ENCODE data around the gene NELL2.

DNA sequence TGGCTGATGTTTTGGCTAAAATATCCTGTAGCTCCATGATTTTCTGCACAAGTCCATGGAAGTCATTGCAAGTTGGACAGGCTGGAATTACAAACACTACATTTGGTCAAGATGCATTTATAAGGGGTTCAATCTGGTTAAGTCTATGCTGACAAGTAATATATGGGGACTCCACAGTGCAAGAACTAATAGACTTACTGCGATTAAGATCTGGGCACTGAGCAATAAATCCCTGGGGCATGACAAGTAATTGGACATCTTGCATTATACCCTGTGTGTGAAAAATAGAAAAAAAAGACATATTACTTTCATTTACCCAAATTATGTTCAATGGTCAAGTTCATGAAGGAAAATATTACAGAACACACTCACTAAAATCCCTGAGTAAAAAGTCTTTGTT lies 99.1 kb downstream of the NELL2 start:
- TF ChIP-seq, protein P1, sequence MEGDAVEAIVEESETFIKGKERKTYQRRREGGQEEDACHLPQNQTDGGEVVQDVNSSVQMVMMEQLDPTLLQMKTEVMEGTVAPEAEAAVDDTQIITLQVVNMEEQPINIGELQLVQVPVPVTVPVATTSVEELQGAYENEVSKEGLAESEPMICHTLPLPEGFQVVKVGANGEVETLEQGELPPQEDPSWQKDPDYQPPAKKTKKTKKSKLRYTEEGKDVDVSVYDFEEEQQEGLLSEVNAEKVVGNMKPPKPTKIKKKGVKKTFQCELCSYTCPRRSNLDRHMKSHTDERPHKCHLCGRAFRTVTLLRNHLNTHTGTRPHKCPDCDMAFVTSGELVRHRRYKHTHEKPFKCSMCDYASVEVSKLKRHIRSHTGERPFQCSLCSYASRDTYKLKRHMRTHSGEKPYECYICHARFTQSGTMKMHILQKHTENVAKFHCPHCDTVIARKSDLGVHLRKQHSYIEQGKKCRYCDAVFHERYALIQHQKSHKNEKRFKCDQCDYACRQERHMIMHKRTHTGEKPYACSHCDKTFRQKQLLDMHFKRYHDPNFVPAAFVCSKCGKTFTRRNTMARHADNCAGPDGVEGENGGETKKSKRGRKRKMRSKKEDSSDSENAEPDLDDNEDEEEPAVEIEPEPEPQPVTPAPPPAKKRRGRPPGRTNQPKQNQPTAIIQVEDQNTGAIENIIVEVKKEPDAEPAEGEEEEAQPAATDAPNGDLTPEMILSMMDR (IDR thresholded peaks at IDR 0.05), result no peak
- no peak for TF ChIP-seq POLR2A (IDR thresholded peaks at IDR 0.05)
